Measurements from ENCODE around the gene UBE2E1. TPM values are rescaled to one million over a fixed set of nuclear protein-coding genes. Genes with fewer than 3 reads are reported as not detected.
A peak's percentile ranks its signal among the peaks of the same experiment; 100 is the strongest.

Gene UBE2E1
- total and polyA plus RNA-seq, 2 experiments from 2014 or later, result 39.9 to 120 TPM

DNA sequence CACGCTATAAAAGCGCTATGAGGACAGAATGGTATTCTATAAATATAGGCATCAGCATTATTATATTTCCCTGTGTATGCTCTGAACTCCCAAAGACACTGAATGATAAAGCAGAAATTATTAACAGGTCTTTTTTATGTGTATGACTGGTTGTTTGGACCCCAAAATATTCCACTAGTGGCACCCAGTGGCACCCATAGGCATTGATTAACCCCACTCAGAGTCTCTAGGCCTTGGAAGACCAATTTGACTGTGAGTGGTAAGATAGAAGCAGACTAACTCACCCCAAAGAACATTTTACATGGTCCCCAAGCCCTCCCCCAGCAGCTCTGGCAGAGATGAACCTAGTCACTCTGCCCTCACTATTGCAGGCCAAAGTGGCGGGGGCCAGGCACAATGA lies 45.4 kb upstream of the UBE2E1 start:
- H3K27me3 Mint-ChIP-seq (ENCODE audit: insufficient read depth, low read depth, poor library complexity), result peaks cover 6% of the 10 kb centered on the region
- H2AFZ ChIP-seq, result peak overlapping the region; percentile 83; the same call in 1 of the 2 replicates
- no peak for DNase-seq (ENCODE audit: low spot score)
- peaks cover 49% of the 10 kb centered on the region for H3K4me1 ChIP-seq (ENCODE audit: insufficient read depth)
- no peak overlapping the region for H3K4me3 ChIP-seq
- TF ChIP-seq, protein P1, sequence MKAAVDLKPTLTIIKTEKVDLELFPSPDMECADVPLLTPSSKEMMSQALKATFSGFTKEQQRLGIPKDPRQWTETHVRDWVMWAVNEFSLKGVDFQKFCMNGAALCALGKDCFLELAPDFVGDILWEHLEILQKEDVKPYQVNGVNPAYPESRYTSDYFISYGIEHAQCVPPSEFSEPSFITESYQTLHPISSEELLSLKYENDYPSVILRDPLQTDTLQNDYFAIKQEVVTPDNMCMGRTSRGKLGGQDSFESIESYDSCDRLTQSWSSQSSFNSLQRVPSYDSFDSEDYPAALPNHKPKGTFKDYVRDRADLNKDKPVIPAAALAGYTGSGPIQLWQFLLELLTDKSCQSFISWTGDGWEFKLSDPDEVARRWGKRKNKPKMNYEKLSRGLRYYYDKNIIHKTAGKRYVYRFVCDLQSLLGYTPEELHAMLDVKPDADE (IDR thresholded peaks at IDR 0.05), result no peak
- TF ChIP-seq STAT1 (IDR thresholded peaks at IDR 0.05; ENCODE audit: unreplicated experiment) (no peak), CREB1 (CRISPR knock-in tag; IDR thresholded peaks at IDR 0.05; ENCODE audit: low read depth) (no peak), POLR2AphosphoS5 (IDR thresholded peaks at IDR 0.05; ENCODE audit: low read depth) (no peak), EZH2 (IDR thresholded peaks at IDR 0.05; ENCODE audit: low read depth, unreplicated experiment) (no peak), NANOG (IDR thresholded peaks at IDR 0.05; ENCODE audit: borderline replicate concordance) (no peak), EZH2phosphoT487 (IDR thresholded peaks at IDR 0.05; ENCODE audit: unreplicated experiment) (no peak), ZNF331 (CRISPR knock-in tag; IDR thresholded peaks at IDR 0.05; ENCODE audit: low read depth) (no peak), ZNF114 (CRISPR knock-in tag; IDR thresholded peaks at IDR 0.05) (no peak), JUNB (IDR thresholded peaks at IDR 0.05; ENCODE audit: unreplicated experiment) (no peak)
- TF ChIP-seq, protein P2, sequence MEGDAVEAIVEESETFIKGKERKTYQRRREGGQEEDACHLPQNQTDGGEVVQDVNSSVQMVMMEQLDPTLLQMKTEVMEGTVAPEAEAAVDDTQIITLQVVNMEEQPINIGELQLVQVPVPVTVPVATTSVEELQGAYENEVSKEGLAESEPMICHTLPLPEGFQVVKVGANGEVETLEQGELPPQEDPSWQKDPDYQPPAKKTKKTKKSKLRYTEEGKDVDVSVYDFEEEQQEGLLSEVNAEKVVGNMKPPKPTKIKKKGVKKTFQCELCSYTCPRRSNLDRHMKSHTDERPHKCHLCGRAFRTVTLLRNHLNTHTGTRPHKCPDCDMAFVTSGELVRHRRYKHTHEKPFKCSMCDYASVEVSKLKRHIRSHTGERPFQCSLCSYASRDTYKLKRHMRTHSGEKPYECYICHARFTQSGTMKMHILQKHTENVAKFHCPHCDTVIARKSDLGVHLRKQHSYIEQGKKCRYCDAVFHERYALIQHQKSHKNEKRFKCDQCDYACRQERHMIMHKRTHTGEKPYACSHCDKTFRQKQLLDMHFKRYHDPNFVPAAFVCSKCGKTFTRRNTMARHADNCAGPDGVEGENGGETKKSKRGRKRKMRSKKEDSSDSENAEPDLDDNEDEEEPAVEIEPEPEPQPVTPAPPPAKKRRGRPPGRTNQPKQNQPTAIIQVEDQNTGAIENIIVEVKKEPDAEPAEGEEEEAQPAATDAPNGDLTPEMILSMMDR (conservative IDR thresholded peaks at IDR 0.05; ENCODE audit: low read depth in 2 of 2), result no peak
- TF ChIP-seq, protein P3, sequence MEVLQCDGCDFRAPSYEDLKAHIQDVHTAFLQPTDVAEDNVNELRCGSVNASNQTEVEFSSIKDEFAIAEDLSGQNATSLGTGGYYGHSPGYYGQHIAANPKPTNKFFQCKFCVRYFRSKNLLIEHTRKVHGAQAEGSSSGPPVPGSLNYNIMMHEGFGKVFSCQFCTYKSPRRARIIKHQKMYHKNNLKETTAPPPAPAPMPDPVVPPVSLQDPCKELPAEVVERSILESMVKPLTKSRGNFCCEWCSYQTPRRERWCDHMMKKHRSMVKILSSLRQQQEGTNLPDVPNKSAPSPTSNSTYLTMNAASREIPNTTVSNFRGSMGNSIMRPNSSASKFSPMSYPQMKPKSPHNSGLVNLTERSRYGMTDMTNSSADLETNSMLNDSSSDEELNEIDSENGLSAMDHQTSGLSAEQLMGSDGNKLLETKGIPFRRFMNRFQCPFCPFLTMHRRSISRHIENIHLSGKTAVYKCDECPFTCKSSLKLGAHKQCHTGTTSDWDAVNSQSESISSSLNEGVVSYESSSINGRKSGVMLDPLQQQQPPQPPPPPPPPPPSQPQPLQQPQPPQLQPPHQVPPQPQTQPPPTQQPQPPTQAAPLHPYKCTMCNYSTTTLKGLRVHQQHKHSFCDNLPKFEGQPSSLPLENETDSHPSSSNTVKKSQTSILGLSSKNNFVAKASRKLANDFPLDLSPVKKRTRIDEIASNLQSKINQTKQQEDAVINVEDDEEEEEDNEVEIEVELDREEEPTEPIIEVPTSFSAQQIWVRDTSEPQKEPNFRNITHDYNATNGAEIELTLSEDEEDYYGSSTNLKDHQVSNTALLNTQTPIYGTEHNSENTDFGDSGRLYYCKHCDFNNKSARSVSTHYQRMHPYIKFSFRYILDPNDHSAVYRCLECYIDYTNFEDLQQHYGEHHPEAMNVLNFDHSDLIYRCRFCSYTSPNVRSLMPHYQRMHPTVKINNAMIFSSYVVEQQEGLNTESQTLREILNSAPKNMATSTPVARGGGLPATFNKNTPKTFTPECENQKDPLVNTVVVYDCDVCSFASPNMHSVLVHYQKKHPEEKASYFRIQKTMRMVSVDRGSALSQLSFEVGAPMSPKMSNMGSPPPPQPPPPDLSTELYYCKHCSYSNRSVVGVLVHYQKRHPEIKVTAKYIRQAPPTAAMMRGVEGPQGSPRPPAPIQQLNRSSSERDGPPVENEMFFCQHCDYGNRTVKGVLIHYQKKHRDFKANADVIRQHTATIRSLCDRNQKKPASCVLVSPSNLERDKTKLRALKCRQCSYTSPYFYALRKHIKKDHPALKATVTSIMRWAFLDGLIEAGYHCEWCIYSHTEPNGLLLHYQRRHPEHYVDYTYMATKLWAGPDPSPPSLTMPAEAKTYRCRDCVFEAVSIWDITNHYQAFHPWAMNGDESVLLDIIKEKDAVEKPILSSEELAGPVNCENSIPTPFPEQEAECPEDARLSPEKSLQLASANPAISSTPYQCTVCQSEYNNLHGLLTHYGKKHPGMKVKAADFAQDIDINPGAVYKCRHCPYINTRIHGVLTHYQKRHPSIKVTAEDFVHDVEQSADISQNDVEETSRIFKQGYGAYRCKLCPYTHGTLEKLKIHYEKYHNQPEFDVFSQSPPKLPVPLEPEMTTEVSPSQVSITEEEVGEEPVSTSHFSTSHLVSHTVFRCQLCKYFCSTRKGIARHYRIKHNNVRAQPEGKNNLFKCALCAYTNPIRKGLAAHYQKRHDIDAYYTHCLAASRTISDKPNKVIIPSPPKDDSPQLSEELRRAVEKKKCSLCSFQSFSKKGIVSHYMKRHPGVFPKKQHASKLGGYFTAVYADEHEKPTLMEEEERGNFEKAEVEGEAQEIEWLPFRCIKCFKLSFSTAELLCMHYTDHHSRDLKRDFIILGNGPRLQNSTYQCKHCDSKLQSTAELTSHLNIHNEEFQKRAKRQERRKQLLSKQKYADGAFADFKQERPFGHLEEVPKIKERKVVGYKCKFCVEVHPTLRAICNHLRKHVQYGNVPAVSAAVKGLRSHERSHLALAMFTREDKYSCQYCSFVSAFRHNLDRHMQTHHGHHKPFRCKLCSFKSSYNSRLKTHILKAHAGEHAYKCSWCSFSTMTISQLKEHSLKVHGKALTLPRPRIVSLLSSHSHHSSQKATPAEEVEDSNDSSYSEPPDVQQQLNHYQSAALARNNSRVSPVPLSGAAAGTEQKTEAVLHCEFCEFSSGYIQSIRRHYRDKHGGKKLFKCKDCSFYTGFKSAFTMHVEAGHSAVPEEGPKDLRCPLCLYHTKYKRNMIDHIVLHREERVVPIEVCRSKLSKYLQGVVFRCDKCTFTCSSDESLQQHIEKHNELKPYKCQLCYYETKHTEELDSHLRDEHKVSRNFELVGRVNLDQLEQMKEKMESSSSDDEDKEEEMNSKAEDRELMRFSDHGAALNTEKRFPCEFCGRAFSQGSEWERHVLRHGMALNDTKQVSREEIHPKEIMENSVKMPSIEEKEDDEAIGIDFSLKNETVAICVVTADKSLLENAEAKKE (CRISPR knock-in tag; IDR thresholded peaks at IDR 0.05), result no peak
- TF ChIP-seq, protein P4, sequence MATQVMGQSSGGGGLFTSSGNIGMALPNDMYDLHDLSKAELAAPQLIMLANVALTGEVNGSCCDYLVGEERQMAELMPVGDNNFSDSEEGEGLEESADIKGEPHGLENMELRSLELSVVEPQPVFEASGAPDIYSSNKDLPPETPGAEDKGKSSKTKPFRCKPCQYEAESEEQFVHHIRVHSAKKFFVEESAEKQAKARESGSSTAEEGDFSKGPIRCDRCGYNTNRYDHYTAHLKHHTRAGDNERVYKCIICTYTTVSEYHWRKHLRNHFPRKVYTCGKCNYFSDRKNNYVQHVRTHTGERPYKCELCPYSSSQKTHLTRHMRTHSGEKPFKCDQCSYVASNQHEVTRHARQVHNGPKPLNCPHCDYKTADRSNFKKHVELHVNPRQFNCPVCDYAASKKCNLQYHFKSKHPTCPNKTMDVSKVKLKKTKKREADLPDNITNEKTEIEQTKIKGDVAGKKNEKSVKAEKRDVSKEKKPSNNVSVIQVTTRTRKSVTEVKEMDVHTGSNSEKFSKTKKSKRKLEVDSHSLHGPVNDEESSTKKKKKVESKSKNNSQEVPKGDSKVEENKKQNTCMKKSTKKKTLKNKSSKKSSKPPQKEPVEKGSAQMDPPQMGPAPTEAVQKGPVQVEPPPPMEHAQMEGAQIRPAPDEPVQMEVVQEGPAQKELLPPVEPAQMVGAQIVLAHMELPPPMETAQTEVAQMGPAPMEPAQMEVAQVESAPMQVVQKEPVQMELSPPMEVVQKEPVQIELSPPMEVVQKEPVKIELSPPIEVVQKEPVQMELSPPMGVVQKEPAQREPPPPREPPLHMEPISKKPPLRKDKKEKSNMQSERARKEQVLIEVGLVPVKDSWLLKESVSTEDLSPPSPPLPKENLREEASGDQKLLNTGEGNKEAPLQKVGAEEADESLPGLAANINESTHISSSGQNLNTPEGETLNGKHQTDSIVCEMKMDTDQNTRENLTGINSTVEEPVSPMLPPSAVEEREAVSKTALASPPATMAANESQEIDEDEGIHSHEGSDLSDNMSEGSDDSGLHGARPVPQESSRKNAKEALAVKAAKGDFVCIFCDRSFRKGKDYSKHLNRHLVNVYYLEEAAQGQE (IDR thresholded peaks at IDR 0.05; ENCODE audit: unreplicated experiment), result no peak
- H3K27ac Mint-ChIP-seq, result no peak overlapping the region; the same call in 1 of the 2 replicates
- H3K79me2 ChIP-seq (replicated peaks; ENCODE audit: insufficient read depth), result no peaks in the 10 kb centered on the region
- H3K9me3 Mint-ChIP-seq, result no peaks in the 10 kb centered on the region
- H3F3A ChIP-seq (replicated peaks; ENCODE audit: low read depth), result peaks cover 6% of the 10 kb centered on the region; the same call in 1 of the 2 replicates
- no peak overlapping the region for H3K27ac ChIP-seq (ENCODE audit: low read depth)
- H3K4me3 Mint-ChIP-seq, result no peak overlapping the region
- H3K36me3 Mint-ChIP-seq (ENCODE audit: low read depth), result no peaks in the 10 kb centered on the region
- no peaks in the 10 kb centered on the region for H3K9me2 ChIP-seq (ENCODE audit: insufficient read depth)
- H3K4me2 ChIP-seq, result peak overlapping the region; percentile 69
- no peak; the same call in 2 of the 3 replicates for ATAC-seq
- no peaks in the 10 kb centered on the region for H3K36me3 ChIP-seq (ENCODE audit: insufficient read depth)
- H3K4me1 Mint-ChIP-seq, result peaks cover 42% of the 10 kb centered on the region
- no peaks in the 10 kb centered on the region for H4K20me1 ChIP-seq (replicated peaks; ENCODE audit: insufficient read depth)
- no peaks in the 10 kb centered on the region for H3K27me3 ChIP-seq (ENCODE audit: insufficient read depth)

All from GM23338 (cell line).